ENCODE measurements around the gene KIRREL3. TPM values are rescaled to one million over a fixed set of nuclear protein-coding genes. Genes with fewer than 3 reads are reported as not detected.

Gene KIRREL3
- total RNA-seq, 1 donor, result 0.10 TPM

GRCh38 chr11:126722006-126722736 lies 278.4 kb downstream of the KIRREL3 start:
- H3K4me3 ChIP-seq (ENCODE audit: low read length), result no peak overlapping the region
- no peaks in the 10 kb centered on the region for H3K9me3 ChIP-seq (ENCODE audit: low read depth, low read length)
- no peaks in the 10 kb centered on the region for H3K27me3 ChIP-seq (ENCODE audit: insufficient read depth, low read length)
- H3K4me1 ChIP-seq (ENCODE audit: insufficient read depth, low read length), result no peaks in the 10 kb centered on the region

GRCh38 chr11:126720539-126721235 lies 279.9 kb downstream of the KIRREL3 start:
- Histone ChIP-seq H3K4me1 (ENCODE audit: insufficient read depth, low read length) (no peaks in the 10 kb centered on the region), H3K9me3 (ENCODE audit: low read depth, low read length) (no peaks in the 10 kb centered on the region), H3K4me3 (ENCODE audit: low read length) (no peak overlapping the region), H3K27me3 (ENCODE audit: insufficient read depth, low read length) (no peaks in the 10 kb centered on the region)

- H3K4me1 ChIP-seq (ENCODE audit: insufficient read depth, low read length), result no peaks in the 10 kb centered on the region
- H3K4me3 ChIP-seq (ENCODE audit: low read length), result no peak overlapping the region
- H3K27me3 ChIP-seq (ENCODE audit: insufficient read depth, low read length), result no peaks in the 10 kb centered on the region
- no peaks in the 10 kb centered on the region for H3K9me3 ChIP-seq (ENCODE audit: low read depth, low read length)
These were observed 280.8 kb downstream of the KIRREL3 start for GRCh38 chr11:126719740-126720139.

- H3K27me3 ChIP-seq (ENCODE audit: insufficient read depth, low read length), result no peaks in the 10 kb centered on the region
- no peak overlapping the region for H3K4me3 ChIP-seq (ENCODE audit: low read length)
- no peaks in the 10 kb centered on the region for H3K9me3 ChIP-seq (ENCODE audit: low read depth, low read length)
- no peaks in the 10 kb centered on the region for H3K4me1 ChIP-seq (ENCODE audit: insufficient read depth, low read length)
These were observed 282.3 kb downstream of the KIRREL3 start for GRCh38 chr11:126718276-126718675.

- Histone ChIP-seq H3K27me3 (ENCODE audit: insufficient read depth, low read length) (peaks cover 2% of the 10 kb centered on the region), H3K4me3 (ENCODE audit: low read length) (no peak overlapping the region), H3K9me3 (ENCODE audit: low read depth, low read length) (no peaks in the 10 kb centered on the region), H3K4me1 (ENCODE audit: insufficient read depth, low read length) (no peaks in the 10 kb centered on the region)
These were observed 284.0 kb downstream of the KIRREL3 start for GRCh38 chr11:126716456-126717083.

GRCh38 chr11:126713806-126714205 lies 286.8 kb downstream of the KIRREL3 start:
- H3K4me3 ChIP-seq (ENCODE audit: low read length), result no peak overlapping the region
- H3K27me3 ChIP-seq (ENCODE audit: insufficient read depth, low read length), result peaks cover 8% of the 10 kb centered on the region
- H3K9me3 ChIP-seq (ENCODE audit: low read depth, low read length), result no peaks in the 10 kb centered on the region
- H3K4me1 ChIP-seq (ENCODE audit: insufficient read depth, low read length), result no peaks in the 10 kb centered on the region

GRCh38 chr11:126711977-126712625 lies 288.5 kb downstream of the KIRREL3 start:
- Histone ChIP-seq H3K27me3 (ENCODE audit: insufficient read depth, low read length) (peaks cover 8% of the 10 kb centered on the region), H3K4me3 (ENCODE audit: low read length) (no peak overlapping the region), H3K4me1 (ENCODE audit: insufficient read depth, low read length) (no peaks in the 10 kb centered on the region), H3K9me3 (ENCODE audit: low read depth, low read length) (no peaks in the 10 kb centered on the region)

GRCh38 chr11:126710804-126711399 lies 289.7 kb downstream of the KIRREL3 start:
- H3K4me1 ChIP-seq (ENCODE audit: insufficient read depth, low read length), result no peaks in the 10 kb centered on the region

GRCh38 chr11:126707498-126707897 lies 293.1 kb downstream of the KIRREL3 start:
- no peaks in the 10 kb centered on the region for H3K4me1 ChIP-seq (ENCODE audit: insufficient read depth, low read length)
- no peaks in the 10 kb centered on the region for H3K9me3 ChIP-seq (ENCODE audit: low read depth, low read length)
- H3K27me3 ChIP-seq (ENCODE audit: insufficient read depth, low read length), result peaks cover 8% of the 10 kb centered on the region
- H3K4me3 ChIP-seq (ENCODE audit: low read length), result no peak overlapping the region

More at GRCh38 chr11:126710804-126711399, 289.7 kb downstream of the KIRREL3 start:
- H3K4me3 ChIP-seq (ENCODE audit: low read length), result no peak overlapping the region
- no peaks in the 10 kb centered on the region for H3K9me3 ChIP-seq (ENCODE audit: low read depth, low read length)
- H3K27me3 ChIP-seq (ENCODE audit: insufficient read depth, low read length), result peaks cover 8% of the 10 kb centered on the region

- no peaks in the 10 kb centered on the region for H3K9me3 ChIP-seq (ENCODE audit: low read depth, low read length)
- no peaks in the 10 kb centered on the region for H3K27me3 ChIP-seq (ENCODE audit: insufficient read depth, low read length)
- no peaks in the 10 kb centered on the region for H3K4me1 ChIP-seq (ENCODE audit: insufficient read depth, low read length)
- no peak overlapping the region for H3K4me3 ChIP-seq (ENCODE audit: low read length)
These were observed 296.5 kb downstream of the KIRREL3 start for GRCh38 chr11:126704096-126704495.

- Histone ChIP-seq H3K4me3 (ENCODE audit: low read length) (no peak overlapping the region), H3K4me1 (ENCODE audit: insufficient read depth, low read length) (no peaks in the 10 kb centered on the region), H3K27me3 (ENCODE audit: insufficient read depth, low read length) (no peaks in the 10 kb centered on the region), H3K9me3 (ENCODE audit: low read depth, low read length) (no peaks in the 10 kb centered on the region)
These were observed 296.9 kb downstream of the KIRREL3 start for GRCh38 chr11:126703662-126704061.

- Histone ChIP-seq H3K4me3 (ENCODE audit: low read length) (no peak overlapping the region), H3K9me3 (ENCODE audit: low read depth, low read length) (no peaks in the 10 kb centered on the region), H3K27me3 (ENCODE audit: insufficient read depth, low read length) (no peaks in the 10 kb centered on the region), H3K4me1 (ENCODE audit: insufficient read depth, low read length) (no peaks in the 10 kb centered on the region)
These were observed 297.6 kb downstream of the KIRREL3 start for GRCh38 chr11:126702987-126703386.

GRCh38 chr11:126702165-126702720 lies 298.3 kb downstream of the KIRREL3 start:
- Histone ChIP-seq H3K4me1 (ENCODE audit: insufficient read depth, low read length) (no peaks in the 10 kb centered on the region), H3K9me3 (ENCODE audit: low read depth, low read length) (no peaks in the 10 kb centered on the region), H3K4me3 (ENCODE audit: low read length) (no peak overlapping the region), H3K27me3 (ENCODE audit: insufficient read depth, low read length) (no peaks in the 10 kb centered on the region)

GRCh38 chr11:126701520-126701897 lies 299.1 kb downstream of the KIRREL3 start:
- no peak overlapping the region for H3K4me3 ChIP-seq (ENCODE audit: low read length)
- H3K4me1 ChIP-seq (ENCODE audit: insufficient read depth, low read length), result no peaks in the 10 kb centered on the region
- no peaks in the 10 kb centered on the region for H3K9me3 ChIP-seq (ENCODE audit: low read depth, low read length)
- H3K27me3 ChIP-seq (ENCODE audit: insufficient read depth, low read length), result no peaks in the 10 kb centered on the region
